GM15510 (cell line): ENCODE measurements around the gene DEAF1.

Experiments
- POLR2A ChIP-seq: IDR thresholded peaks from 3 replicates; pipeline ENCODE4 v1.6.1; 2011; ENCODE audit warnings: borderline replicate concordance; ENCODE audit not compliant: insufficient read length; ENCODE audit errors: extremely low read depth

DEAF1 gene

DNA sequence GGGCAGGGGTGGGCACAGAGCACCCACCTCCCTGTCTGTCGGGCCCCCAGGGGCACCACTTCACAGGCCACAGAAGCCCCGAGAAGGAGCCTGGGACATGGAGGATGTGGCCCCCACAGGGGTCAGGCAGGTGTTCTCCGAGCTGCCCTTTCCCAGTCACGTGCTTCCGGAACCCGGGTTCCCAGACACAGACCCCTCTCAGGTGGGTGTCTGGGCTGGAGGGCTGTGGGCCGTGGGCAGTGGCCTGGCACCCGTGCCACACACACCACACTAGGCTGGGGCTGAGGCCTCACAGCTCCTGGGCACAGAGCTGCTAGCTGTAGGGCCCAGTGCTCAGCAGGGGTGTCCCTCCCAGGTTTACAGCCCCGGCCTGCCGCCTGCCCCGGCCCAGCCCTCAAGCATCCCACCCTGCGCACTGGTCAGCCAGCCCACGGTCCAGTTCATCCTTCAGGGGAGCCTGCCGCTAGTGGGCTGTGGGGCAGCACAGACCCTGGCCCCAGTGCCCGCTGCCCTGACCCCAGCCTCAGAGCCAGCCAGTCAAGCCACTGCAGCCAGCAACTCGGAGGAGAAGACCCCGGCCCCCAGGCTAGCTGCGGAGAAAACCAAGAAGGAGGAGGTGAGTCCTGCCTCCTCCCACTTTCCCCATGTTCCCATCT is 84.7 kb downstream of the DEAF1 start:
- no peak for TF ChIP-seq POLR2A

DNA sequence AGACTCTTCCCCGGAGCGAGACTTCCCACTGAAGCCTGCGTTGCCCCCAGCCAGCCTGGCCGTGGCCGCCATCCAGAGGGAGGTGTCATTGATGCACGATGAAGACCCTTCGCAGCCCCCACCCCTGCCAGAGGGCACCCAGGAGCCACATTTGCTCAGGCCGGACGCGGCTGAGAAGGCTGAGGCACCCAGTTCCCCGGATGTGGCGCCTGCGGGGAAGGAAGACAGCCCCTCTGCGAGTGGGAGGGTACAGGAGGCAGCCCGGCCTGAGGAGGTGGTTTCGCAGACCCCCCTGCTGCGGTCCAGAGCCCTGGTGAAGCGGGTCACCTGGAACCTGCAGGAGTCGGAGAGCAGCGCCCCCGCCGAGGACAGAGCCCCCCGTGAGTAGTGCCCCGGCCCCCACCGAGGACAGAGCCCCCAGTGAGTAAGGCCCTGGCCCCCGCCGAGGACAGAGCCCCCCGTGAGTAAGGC is 85.6 kb downstream of the DEAF1 start:
- no peak for TF ChIP-seq POLR2A

DNA sequence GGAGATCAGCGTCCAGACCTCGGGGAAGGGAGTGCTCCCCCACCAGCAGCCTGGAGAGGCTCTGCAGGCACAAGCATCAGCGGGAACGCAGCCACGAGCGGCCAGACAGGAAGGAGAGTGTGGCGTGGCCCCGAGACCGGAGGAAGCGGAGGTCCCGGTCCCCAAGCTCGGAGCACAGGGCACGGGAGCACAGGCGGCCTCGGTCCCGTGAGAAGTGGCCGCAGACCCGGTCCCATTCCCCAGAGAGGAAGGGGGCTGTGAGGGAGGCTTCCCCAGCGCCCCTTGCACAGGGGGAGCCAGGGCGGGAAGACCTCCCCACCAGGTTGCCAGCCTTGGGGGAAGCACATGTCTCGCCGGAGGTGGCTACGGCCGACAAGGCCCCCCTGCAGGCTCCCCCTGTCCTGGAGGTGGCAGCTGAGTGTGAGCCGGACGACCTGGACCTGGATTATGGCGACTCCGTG is 86.2 kb downstream of the DEAF1 start:
- no peak for TF ChIP-seq POLR2A

DNA sequence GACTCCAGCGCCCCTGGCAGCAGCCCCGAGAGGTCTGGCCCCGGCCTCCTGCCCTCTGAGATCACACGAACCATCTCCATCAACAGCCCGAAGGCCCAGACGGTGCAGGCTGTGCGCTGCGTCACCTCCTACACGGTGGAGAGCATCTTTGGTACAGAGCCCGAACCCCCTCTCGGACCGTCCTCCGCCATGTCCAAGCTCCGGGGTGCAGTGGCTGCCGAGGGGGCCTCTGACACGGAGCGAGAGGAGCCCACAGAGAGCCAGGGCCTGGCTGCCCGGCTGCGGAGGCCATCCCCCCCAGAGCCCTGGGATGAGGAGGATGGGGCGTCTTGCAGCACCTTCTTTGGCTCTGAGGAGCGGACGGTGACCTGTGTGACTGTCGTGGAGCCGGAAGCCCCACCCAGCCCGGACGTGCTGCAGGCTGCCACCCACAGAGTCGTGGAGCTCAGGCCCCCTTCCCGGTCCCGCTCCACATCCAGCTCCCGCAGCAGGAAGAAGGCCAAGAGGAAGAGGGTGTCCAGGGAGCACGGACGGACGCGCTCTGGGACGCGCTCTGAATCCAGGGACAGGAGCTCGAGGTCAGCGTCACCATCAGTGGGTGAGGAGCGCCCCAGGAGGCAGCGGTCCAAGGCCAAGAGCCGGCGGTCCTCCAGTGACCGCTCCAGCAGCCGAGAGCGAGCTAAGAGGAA is 86.9 kb downstream of the DEAF1 start:
- TF ChIP-seq POLR2A, result no peak

- no peak for TF ChIP-seq POLR2A
Measured at GRCh38 chr11:607020-607780, 87.8 kb downstream of the DEAF1 start.

DNA sequence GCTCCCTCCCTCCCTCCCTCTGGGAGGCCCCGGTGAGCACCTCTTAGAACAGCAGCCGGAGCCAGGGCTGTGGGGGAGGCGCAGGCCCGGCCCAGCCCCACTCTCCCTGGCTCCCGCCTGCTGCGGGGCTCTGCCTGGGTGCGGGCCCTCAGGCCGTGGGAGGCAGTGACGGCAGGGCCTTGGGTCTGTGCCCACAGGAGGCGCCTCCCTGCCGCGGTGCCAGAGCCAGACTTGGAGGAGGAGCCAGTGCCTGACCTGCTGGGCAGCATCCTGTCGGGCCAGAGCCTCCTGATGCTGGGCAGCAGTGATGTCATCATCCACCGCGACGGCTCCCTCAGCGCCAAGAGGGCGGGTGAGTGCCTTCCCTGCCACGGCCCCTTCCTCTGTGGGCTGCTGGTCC is 88.8 kb downstream of the DEAF1 start:
- no peak for TF ChIP-seq POLR2A

DNA sequence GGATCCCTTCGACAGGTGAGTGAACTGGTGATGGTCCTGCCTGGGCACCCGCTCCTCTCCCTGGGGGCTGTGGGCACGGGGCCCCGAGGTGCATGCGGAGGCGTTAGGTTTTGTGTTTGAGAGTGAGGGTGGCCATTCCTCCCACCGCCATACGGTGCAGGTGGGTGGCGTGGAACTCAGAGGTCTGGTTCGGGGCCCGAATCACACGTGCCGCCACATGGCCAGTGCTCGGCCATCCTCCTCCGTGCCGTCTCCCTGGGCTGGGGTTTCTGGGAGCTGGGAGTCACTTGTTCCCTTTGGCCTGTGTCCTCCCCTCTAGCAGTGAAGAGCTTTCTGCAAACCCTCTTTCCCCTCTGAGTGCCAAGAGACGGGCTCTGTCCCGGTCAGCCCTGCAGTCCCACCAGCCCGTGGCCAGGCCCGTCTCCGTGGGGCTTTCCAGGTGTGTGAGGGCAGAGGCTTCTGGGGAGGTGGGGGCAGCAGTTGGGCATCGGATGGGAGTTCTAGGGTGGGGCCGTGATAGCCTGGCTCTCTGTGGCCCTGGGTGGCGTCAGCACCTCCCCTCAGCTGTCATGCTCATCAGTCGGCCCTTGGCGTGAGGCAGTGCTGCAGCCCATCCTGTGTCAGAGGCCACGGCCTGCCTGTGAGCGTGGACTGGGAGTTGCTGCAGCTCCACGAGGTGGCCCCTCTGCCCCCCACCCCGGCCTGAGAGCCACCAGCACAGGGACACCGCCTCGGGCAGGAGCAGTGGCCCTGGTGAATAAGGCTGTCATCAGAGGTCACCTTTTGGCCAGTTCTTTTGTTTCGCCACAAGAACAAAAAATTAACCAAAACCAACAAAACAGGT is 89.5 kb downstream of the DEAF1 start:
- no peak for TF ChIP-seq POLR2A

DNA sequence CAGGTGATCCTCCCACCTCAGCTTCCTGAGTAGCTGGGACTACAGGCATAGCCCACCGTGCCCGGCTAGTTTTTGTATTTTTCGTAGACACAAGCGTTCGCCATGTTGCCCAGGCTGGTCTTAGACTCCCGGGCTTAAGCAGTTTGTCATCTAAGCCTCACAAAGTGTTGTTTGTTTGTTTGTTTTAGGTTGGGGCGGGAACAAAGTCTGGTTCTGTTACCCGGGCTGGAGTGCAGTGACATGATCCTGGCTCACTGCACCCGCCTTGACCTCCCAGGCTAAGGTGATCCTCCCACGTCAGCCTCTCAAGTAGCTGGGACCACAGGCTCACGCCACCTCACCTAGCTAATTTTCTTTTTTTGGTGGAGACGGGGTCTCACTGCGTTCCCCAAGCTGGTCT is 91.9 kb downstream of the DEAF1 start:
- TF ChIP-seq POLR2A, result no peak

- TF ChIP-seq POLR2A, result no peak
Measured at GRCh38 chr11:601573-602245, 93.3 kb downstream of the DEAF1 start.

GRCh38 chr11:598005-598680 is 96.9 kb downstream of the DEAF1 start:
- TF ChIP-seq POLR2A, result no peak

GRCh38 chr11:597166-597725 is 97.8 kb downstream of the DEAF1 start:
- TF ChIP-seq POLR2A, result no peak

- no peak for TF ChIP-seq POLR2A
Measured at GRCh38 chr11:596374-596773, 98.6 kb downstream of the DEAF1 start.

DNA sequence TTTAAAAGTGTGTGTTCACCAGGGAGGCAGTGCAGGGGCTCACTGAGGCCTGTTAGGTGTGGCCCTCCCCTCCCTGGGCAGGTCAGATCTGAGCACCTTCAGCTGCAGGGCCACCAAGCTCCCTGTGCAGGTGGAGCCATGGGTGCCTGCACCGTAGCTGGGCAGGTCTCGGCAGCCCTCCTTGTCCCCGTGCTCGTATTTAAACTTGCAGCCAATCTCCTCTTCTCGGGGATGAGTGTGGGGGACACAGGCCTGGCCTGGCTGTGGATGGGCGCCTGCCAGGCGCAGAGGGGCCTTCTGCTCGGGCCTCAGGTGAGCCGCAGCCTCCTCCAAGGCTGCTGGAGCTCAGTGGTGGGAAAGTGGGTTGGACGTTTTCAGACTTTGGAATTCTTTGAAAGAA is 99.6 kb downstream of the DEAF1 start:
- no peak for TF ChIP-seq POLR2A
